HCT116 (cell line): Measurements from ENCODE around the gene PIK3R1.

Experiments used
- EZH2 ChIP-seq: fragments of 200-600 bp; sonication (generic); IDR thresholded peaks from 2 replicates; pipeline ENCODE4 v1.6.1; 2017; ENCODE audit warnings: antibody characterized with exemption, mixed run types
- EZH2phosphoT487 ChIP-seq: fragments of 200-600 bp; IDR thresholded peaks from 2 replicates; pipeline ENCODE4 v1.6.1; 2018; ENCODE audit warnings: antibody characterized with exemption, borderline replicate concordance
- FOSL1 ChIP-seq: IDR thresholded peaks from 2 replicates; pipeline ENCODE4 v1.6.1; 2012; ENCODE audit warnings: low read depth
- JUND ChIP-seq: IDR thresholded peaks from 2 replicates; pipeline ENCODE4 v1.6.1; 2012
- POLR2A ChIP-seq: IDR thresholded peaks from 2 replicates; pipeline ENCODE4 v1.7.0; 2011; ENCODE audit warnings: borderline replicate concordance; ENCODE audit not compliant: insufficient read depth, insufficient read length; ENCODE audit errors: extremely low read depth
- SIN3A ChIP-seq: IDR thresholded peaks from 2 replicates; pipeline ENCODE4 v1.6.1; 2012; ENCODE audit warnings: low read depth
- SRF ChIP-seq: IDR thresholded peaks from 2 replicates; pipeline ENCODE4 v1.6.1; 2012; ENCODE audit warnings: low read depth
- TCF7L2 ChIP-seq: IDR thresholded peaks from 2 replicates; pipeline ENCODE4 v1.7.0; 2011; ENCODE audit warnings: borderline replicate concordance, inconsistent platforms; ENCODE audit not compliant: insufficient read depth, insufficient read length; ENCODE audit errors: extremely low read depth
- TF ChIP-seq, protein P1 (sequence below), 3 experiments: fragments of 200-600 bp in 1 of 3; sonication (generic) in 1 of 3; IDR thresholded peaks in 2 of 3; conservative IDR thresholded peaks in 1 of 3; 2 replicates each; pipeline ENCODE4 v1.5.1; 2012 to 2017; ENCODE audit warnings: low read depth in 2 of 3, low read length in 2 of 3, antibody characterized with exemption in 1 of 3, borderline replicate concordance in 1 of 3, control low read depth in 1 of 3, mild to moderate bottlenecking in 1 of 3, mixed read lengths in 1 of 3, mixed run types in 1 of 3, moderate library complexity in 1 of 3; ENCODE audit not compliant: insufficient read depth in 1 of 3

DNA sequence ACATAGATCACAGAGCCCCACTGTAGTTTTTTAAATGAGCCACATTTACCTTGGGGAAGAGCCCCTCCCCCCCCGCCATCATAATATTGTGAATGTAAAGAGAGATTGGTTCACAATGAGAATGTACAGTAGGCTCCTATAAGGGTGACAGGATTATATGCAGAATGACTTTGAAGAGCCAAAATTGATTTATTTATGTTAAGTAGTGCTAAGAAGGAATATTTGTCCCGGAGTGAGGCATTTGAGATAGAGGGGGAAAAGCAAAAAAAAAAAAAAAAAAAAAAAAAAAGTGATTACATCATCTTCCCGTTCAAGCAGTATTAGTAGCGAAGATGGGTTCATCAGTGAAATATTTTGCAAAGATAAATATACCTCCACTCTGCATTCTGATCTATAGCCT lies 73.9 kb downstream of the PIK3R1 start:
- TF ChIP-seq POLR2A = no peak
- TF ChIP-seq, protein P1, sequence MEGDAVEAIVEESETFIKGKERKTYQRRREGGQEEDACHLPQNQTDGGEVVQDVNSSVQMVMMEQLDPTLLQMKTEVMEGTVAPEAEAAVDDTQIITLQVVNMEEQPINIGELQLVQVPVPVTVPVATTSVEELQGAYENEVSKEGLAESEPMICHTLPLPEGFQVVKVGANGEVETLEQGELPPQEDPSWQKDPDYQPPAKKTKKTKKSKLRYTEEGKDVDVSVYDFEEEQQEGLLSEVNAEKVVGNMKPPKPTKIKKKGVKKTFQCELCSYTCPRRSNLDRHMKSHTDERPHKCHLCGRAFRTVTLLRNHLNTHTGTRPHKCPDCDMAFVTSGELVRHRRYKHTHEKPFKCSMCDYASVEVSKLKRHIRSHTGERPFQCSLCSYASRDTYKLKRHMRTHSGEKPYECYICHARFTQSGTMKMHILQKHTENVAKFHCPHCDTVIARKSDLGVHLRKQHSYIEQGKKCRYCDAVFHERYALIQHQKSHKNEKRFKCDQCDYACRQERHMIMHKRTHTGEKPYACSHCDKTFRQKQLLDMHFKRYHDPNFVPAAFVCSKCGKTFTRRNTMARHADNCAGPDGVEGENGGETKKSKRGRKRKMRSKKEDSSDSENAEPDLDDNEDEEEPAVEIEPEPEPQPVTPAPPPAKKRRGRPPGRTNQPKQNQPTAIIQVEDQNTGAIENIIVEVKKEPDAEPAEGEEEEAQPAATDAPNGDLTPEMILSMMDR (IDR thresholded peaks at IDR 0.05 in 2 of 3, conservative IDR thresholded peaks at IDR 0.05 in 1 of 3; ENCODE audit: borderline replicate concordance in 1 of 3, insufficient read depth in 1 of 3, low read depth in 2 of 3, low read length in 2 of 3) = no peak
- no peak for TF ChIP-seq EZH2
- no peak for TF ChIP-seq TCF7L2
- no peak for TF ChIP-seq JUND
- no peak for TF ChIP-seq FOSL1
- no peak for TF ChIP-seq EZH2phosphoT487
- TF ChIP-seq SIN3A = no peak
- no peak for TF ChIP-seq SRF
